ENCODE results near the gene RSRC1. TPM values are rescaled to one million over a fixed set of nuclear protein-coding genes. Genes with fewer than 3 reads are reported as not detected.

RSRC1 gene
- total and polyA plus RNA-seq, 2 of the 8 experiments (the other 6 are each of a cell fraction or from before 2014, with no cell fraction given), result 2.0 to 27.9 TPM

- TF ChIP-seq NANOG (IDR thresholded peaks at IDR 0.05; ENCODE audit: insufficient read depth, low read depth, low read length, poor library complexity, severe bottlenecking) (no peak), HDAC2 (IDR thresholded peaks at IDR 0.05; ENCODE audit: borderline replicate concordance in 1 of 2, low read depth in 2 of 2, low read length in 2 of 2) (no peak), E2F6 (IDR thresholded peaks at IDR 0.05) (peak; percentile 36; the same call in 1 of the 2 replicates)
Measured at GRCh38 chr3:158571969-158572765, 462.3 kb downstream of the RSRC1 start (continued).

Measured in H1 (cell line).